Endothelial cell of umbilical vein (primary cell): ENCODE measurements around the gene NACAD. TPM values are rescaled to one million over a fixed set of nuclear protein-coding genes. Genes with fewer than 3 reads are reported as not detected.

Experiments used
- polyA plus RNA-seq, 4 experiments: library from polyadenylated mRNA; depleted of rRNA in 3 of 4; stranded (reverse) in 3 of 4; unstranded in 1 of 4; fragments of >200 nt; gene quantifications; 2 replicates each; pipeline versions ENCODE4 v1.2.1 to v1.2.3, GENCODE V29; 2011 to 2012; ENCODE audit warnings: missing spikeins in 1 of 4
- small RNA-seq: library from RNA; depleted of rRNA; stranded (forward); fragments of <200 nt; gene quantifications from one replicate; pipeline ENCODE3, GENCODE V24; 2012; ENCODE audit warnings: low replicate concordance, low read depth; ENCODE audit not compliant: insufficient read depth, insufficient read length
- total RNA-seq: library from RNA; stranded (reverse); gene quantifications from 2 replicates; pipeline ENCODE4 v1.2.3, GENCODE V29; 2021

The NACAD gene
- total and polyA plus RNA-seq, 2 donors (not counting 3 experiments of a cell fraction or from before 2014, with no cell fraction given) = 1.4 to 6.6 TPM

Small RNAs within 50 kb of the gene (small RNA-seq; reads per million reads assigned to genes)
- gene SNORA5A (4.4 reads per million, percentile 32 among the genes with 10 or more reads in this experiment), gene SNORA5B (not detected), gene SNORA5C (8.1 reads per million, percentile 54 among the genes with 10 or more reads in this experiment)

Other genes starting within 250 kb of the NACAD start
- 226 and 232 TPM in 2 replicates for gene H2AZ2, start 240.9 kb downstream of the NACAD start, total RNA-seq
- gene H2AZ2, start 240.9 kb downstream of the NACAD start, polyA plus RNA-seq = 192 and 225 TPM in 2 replicates
- gene PURB, start 203.4 kb downstream of the NACAD start, total RNA-seq = 25.0 and 25.5 TPM in 2 replicates
- 2.2 and 2.7 TPM in 2 replicates for gene PURB, start 203.4 kb downstream of the NACAD start, polyA plus RNA-seq
- 0.11 and 0.12 TPM in 2 replicates for gene MYO1G, start 110.0 kb downstream of the NACAD start, total RNA-seq
- 0.06 TPM in 1 of 2 replicates, not detected in the other for gene MYO1G, start 110.0 kb downstream of the NACAD start, polyA plus RNA-seq
- 57.4 and 66.1 TPM in 2 replicates for gene CCM2, start 88.8 kb downstream of the NACAD start, total RNA-seq
- 70.4 and 82.1 TPM in 2 replicates for gene CCM2, start 88.8 kb downstream of the NACAD start, polyA plus RNA-seq
- 56.7 and 63.4 TPM in 2 replicates for gene TBRG4, start 22.7 kb upstream of the NACAD start, total RNA-seq
- 43.7 and 44.5 TPM in 2 replicates for gene TBRG4, start 22.7 kb upstream of the NACAD start, polyA plus RNA-seq
- gene RAMP3, start 68.8 kb upstream of the NACAD start, total RNA-seq = not detected in 2 replicates
- not detected in 2 replicates for gene RAMP3, start 68.8 kb upstream of the NACAD start, polyA plus RNA-seq